Forelimb muscle (tissue), 1 donor: Measurements from ENCODE around the gene SPDYE16. TPM values are rescaled to one million over a fixed set of nuclear protein-coding genes. Genes with fewer than 3 reads are reported as not detected.
"Not testable (repeated sequence)": the region's sequence is repeated elsewhere in the genome, so short reads cannot be mapped to it uniquely, and the experiment has no call there.

Source experiments
- DNase-seq: peaks from one replicate; pipeline ENCODE4 v3.0.0-alpha.2; 2013; ENCODE audit warnings: low read depth
- polyA plus RNA-seq: library from polyadenylated mRNA; unstranded; fragments of 120-200 nt; gene quantifications from one replicate; pipeline ENCODE4 v1.2.1, GENCODE V29; 2013; ENCODE audit not compliant: insufficient read length

SPDYE16 gene
- polyA plus RNA-seq, 1 donor: 2.7 TPM

GRCh38 chr7:76549025-76549854 lies 6.1 kb upstream of the SPDYE16 start:
- peak; percentile 66 for DNase-seq

GRCh38 chr7:76531643-76532042 lies 11.5 kb downstream of the SPDYE16 start:
- DNase-seq: not testable (repeated sequence)

GRCh38 chr7:76526183-76526582 lies 16.9 kb downstream of the SPDYE16 start:
- DNase-seq: not testable (repeated sequence)

- not testable (repeated sequence) for DNase-seq
Observed at GRCh38 chr7:76516932-76517331, 26.2 kb downstream of the SPDYE16 start.

- DNase-seq: no peak
Observed at GRCh38 chr7:76515999-76516443, 27.1 kb downstream of the SPDYE16 start.

- no peak for DNase-seq
Observed at GRCh38 chr7:76514926-76515771, 27.9 kb downstream of the SPDYE16 start.

- DNase-seq: no peak
Observed at GRCh38 chr7:76513817-76514799, 29.0 kb downstream of the SPDYE16 start.

GRCh38 chr7:76512941-76513816 lies 29.9 kb downstream of the SPDYE16 start:
- no peak for DNase-seq

GRCh38 chr7:76511911-76512885 lies 30.9 kb downstream of the SPDYE16 start:
- not testable (repeated sequence) for DNase-seq

- not testable (repeated sequence) for DNase-seq
Observed at GRCh38 chr7:76511200-76511910, 31.7 kb downstream of the SPDYE16 start.

- DNase-seq: no peak
Observed at GRCh38 chr7:76509931-76510877, 32.9 kb downstream of the SPDYE16 start, which contains the start of gene UPK3B. UPK3B (plus strand) TSS chr7:76510552; CDS start chr7:76510653, 101 bp downstream.

- DNase-seq: no peak
Observed at GRCh38 chr7:76507723-76508406, 35.2 kb downstream of the SPDYE16 start.

- DNase-seq: not testable (repeated sequence)
Observed at GRCh38 chr7:76506643-76507042, 36.5 kb downstream of the SPDYE16 start.

- no peak for DNase-seq
Observed at GRCh38 chr7:76506081-76506440, 37.0 kb downstream of the SPDYE16 start.

GRCh38 chr7:76505168-76506080 lies 37.7 kb downstream of the SPDYE16 start:
- no peak for DNase-seq
